ENCODE data around the gene TRIP13.

TRIP13 gene

GRCh38 chr5:907366-907910 is 14.8 kb downstream of the TRIP13 start:
- no peak overlapping the region for H3K4me3 ChIP-seq (ENCODE audit: low read depth, low read length)
- DNase-seq (ENCODE audit: low read depth): no peak
- TF ChIP-seq CTCF (conservative IDR thresholded peaks at IDR 0.05; ENCODE audit: low read depth, low read length): no peak

- no peak for DNase-seq (ENCODE audit: low read depth)
- no peak for TF ChIP-seq CTCF (conservative IDR thresholded peaks at IDR 0.05; ENCODE audit: low read depth, low read length)
- no peak overlapping the region for H3K4me3 ChIP-seq (ENCODE audit: low read depth, low read length)
Observed at GRCh38 chr5:908172-908571, 15.5 kb downstream of the TRIP13 start.

- DNase-seq (ENCODE audit: low read depth): no peak
- no peak for TF ChIP-seq CTCF (conservative IDR thresholded peaks at IDR 0.05; ENCODE audit: low read depth, low read length)
- H3K4me3 ChIP-seq (ENCODE audit: low read depth, low read length): no peak overlapping the region
Observed at GRCh38 chr5:909086-909485, 16.4 kb downstream of the TRIP13 start.

- no peak for TF ChIP-seq CTCF (conservative IDR thresholded peaks at IDR 0.05; ENCODE audit: low read depth, low read length)
- H3K4me3 ChIP-seq (ENCODE audit: low read depth, low read length): no peak overlapping the region
- no peak for DNase-seq (ENCODE audit: low read depth)
Observed at GRCh38 chr5:909994-910768, 17.5 kb downstream of the TRIP13 start.

GRCh38 chr5:910769-911160 is 18.1 kb downstream of the TRIP13 start:
- TF ChIP-seq CTCF (conservative IDR thresholded peaks at IDR 0.05; ENCODE audit: low read depth, low read length): no peak
- H3K4me3 ChIP-seq (ENCODE audit: low read depth, low read length): no peak overlapping the region
- DNase-seq (ENCODE audit: low read depth): no peak

- no peak overlapping the region for H3K4me3 ChIP-seq (ENCODE audit: low read depth, low read length)
- peak; percentile 52 for DNase-seq (ENCODE audit: low read depth)
- TF ChIP-seq CTCF (conservative IDR thresholded peaks at IDR 0.05; ENCODE audit: low read depth, low read length): no peak
Observed at GRCh38 chr5:911601-912000, 18.9 kb downstream of the TRIP13 start.

Data from choroid plexus epithelial cell (primary cell).